Upper lobe of left lung (tissue), 4 donors: ENCODE results near the gene IWS1.

Experiments
- CTCF ChIP-seq, 6 experiments: fragments of 450-650 bp in 4 of 6; fragments of 200-600 bp in 2 of 6; sonication (generic) in 2 of 6; IDR thresholded peaks; one replicate each; pipeline ENCODE4 v1.5.1; 2016 to 2019; ENCODE audit warnings: antibody characterized with exemption in 6 of 6
- EP300 ChIP-seq, 4 donors: sonication (generic); formaldehyde crosslinking; IDR thresholded peaks; one replicate each; pipeline ENCODE4 v1.5.1; 2017; ENCODE audit warnings: antibody characterized with exemption in 4 of 4, control low read depth in 2 of 4
- POLR2A ChIP-seq, 4 donors: fragments of 450-650 bp; IDR thresholded peaks; one replicate each; pipeline ENCODE4 v1.5.1; 2016 to 2017; ENCODE audit warnings: antibody characterized with exemption in 4 of 4, mild to moderate bottlenecking in 2 of 4

- no peak for TF ChIP-seq EP300 (IDR thresholded peaks at IDR 0.05)
- TF ChIP-seq CTCF (IDR thresholded peaks at IDR 0.05): no peak
- TF ChIP-seq POLR2A (IDR thresholded peaks at IDR 0.05): no peak
Observed at GRCh38 chr2:127570282-127571250, 44.3 kb upstream of the IWS1 start.
